Measurements from ENCODE around the gene NR3C1.

GRCh38 chr5:143343042-143343441 lies 60.4 kb downstream of the NR3C1 start:
- TF ChIP-seq CTCF (IDR thresholded peaks at IDR 0.05), result no peak
- no peak for TF ChIP-seq EZH2 (IDR thresholded peaks at IDR 0.05; ENCODE audit: borderline replicate concordance, insufficient read depth, low read depth, low read length, poor library complexity, severe bottlenecking)
